NB4 (cell line): Measurements from ENCODE around the gene PSPC1.
"Not testable (repeated sequence)": the region's sequence is repeated elsewhere in the genome, so short reads cannot be mapped to it uniquely, and the experiment has no call there.

Source experiments
- DNase-seq: peaks from one replicate; pipeline ENCODE4 v3.0.0; 2010; ENCODE audit warnings: low read depth
- H3K4me3 ChIP-seq: one replicate; pipeline ENCODE4 v1.5.1; 2011; ENCODE audit warnings: mild to moderate bottlenecking, low read depth, low read length, moderate library complexity
- MYC ChIP-seq: IDR thresholded peaks from 2 replicates; pipeline ENCODE4 v1.6.1; 2011; ENCODE audit warnings: low read depth, low read length
- POLR2A ChIP-seq: IDR thresholded peaks from 2 replicates; pipeline ENCODE4 v1.6.1; 2011; ENCODE audit warnings: mild to moderate bottlenecking; ENCODE audit not compliant: insufficient read length; ENCODE audit errors: extremely low read depth
- TF ChIP-seq, protein P1 (sequence below): IDR thresholded peaks from one replicate; pipeline ENCODE4 v1.5.1; 2012; ENCODE audit warnings: low read depth, low read length
- TF ChIP-seq, protein P2 (sequence below): IDR thresholded peaks from 2 replicates; pipeline ENCODE4 v1.6.1; 2011; ENCODE audit warnings: low read depth, low read length

Gene PSPC1

DNA sequence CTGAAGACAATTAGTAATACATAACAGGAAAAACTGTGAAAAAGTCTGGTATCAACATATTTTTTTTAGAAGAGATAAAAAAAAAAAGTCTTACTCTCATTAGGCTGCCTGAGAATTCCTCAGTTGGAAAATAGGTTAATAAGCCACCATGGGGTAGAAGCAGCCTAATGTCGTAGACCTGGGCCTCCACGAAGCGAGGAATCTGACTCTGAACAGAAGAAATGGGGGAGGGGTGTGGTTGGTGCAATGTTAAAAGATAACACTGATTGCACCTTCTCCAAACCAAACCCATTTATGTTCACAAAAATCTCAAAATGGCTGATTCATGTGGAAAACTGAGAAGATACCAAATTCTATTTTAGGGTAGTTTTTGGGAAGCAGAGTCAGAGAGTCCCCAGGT is 86.9 kb downstream of the PSPC1 start:
- TF ChIP-seq, protein P1, sequence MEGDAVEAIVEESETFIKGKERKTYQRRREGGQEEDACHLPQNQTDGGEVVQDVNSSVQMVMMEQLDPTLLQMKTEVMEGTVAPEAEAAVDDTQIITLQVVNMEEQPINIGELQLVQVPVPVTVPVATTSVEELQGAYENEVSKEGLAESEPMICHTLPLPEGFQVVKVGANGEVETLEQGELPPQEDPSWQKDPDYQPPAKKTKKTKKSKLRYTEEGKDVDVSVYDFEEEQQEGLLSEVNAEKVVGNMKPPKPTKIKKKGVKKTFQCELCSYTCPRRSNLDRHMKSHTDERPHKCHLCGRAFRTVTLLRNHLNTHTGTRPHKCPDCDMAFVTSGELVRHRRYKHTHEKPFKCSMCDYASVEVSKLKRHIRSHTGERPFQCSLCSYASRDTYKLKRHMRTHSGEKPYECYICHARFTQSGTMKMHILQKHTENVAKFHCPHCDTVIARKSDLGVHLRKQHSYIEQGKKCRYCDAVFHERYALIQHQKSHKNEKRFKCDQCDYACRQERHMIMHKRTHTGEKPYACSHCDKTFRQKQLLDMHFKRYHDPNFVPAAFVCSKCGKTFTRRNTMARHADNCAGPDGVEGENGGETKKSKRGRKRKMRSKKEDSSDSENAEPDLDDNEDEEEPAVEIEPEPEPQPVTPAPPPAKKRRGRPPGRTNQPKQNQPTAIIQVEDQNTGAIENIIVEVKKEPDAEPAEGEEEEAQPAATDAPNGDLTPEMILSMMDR = no peak
- TF ChIP-seq POLR2A (no peak), MYC (no peak)
- TF ChIP-seq, protein P2, sequence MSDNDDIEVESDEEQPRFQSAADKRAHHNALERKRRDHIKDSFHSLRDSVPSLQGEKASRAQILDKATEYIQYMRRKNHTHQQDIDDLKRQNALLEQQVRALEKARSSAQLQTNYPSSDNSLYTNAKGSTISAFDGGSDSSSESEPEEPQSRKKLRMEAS = no peak
- no peak overlapping the region for H3K4me3 ChIP-seq
- DNase-seq = no peak

DNA sequence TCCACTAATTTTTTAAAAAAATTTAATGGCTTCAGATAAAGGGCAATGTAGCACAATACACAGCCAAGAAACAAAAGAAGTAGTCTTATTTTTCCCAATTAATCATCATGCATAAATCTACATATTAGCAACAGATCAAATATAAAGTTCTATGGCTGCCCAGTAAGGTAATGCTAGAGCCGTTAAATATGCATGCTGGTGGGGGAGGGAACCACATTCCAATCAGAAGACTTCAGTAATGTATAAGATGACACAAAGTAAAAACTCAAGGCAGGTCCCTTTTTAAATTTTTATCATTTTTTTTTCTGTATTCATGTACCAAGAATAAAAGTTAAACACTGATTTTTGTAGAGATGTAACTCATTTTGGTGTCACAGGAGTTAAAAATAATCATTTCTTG is 87.3 kb downstream of the PSPC1 start:
- no peak for DNase-seq
- TF ChIP-seq POLR2A (no peak), MYC (no peak)
- TF ChIP-seq, protein P2 = no peak
- TF ChIP-seq, protein P1 = no peak
- no peak overlapping the region for H3K4me3 ChIP-seq

DNA sequence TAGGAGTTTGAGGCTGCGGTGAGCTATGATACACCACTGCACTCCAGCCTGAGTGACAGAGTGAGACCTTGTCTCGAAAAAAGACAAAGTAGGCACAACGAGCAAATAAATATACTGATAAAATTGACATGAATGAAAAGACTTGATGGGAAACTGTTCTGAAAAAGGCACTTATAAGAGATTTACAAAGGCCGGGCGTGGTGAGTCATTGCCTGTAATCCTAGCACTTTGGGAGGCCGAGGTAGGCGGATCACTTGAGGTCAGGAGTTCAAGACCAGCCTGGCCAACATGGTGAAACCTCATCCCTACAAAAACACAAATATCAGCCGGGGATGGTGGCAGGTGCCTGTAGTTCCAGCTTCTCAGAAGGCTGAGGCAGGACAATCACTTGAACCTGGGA is 91.3 kb downstream of the PSPC1 start:
- H3K4me3 ChIP-seq, DNase-seq: not testable (repeated sequence)

DNA sequence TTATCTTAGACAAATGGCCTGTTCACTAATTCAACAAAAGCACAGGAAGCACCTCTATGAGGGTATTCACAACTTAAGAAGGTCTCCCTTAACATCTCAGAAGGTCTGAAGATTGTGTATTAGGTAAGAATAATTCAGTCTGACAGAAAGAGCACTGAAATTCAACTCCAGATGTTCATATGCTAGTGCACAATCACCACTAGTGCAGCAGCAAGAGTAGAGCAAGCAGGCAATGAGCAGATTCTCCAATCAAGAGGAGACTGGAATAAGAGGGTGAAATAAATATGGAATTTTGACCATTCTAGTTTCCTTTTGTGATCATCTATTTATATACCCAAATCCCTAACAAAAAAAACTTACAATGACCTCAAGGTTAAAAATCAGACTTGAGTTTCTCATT is 97.3 kb downstream of the PSPC1 start:
- TF ChIP-seq, protein P2 = no peak
- TF ChIP-seq, protein P1 = no peak
- TF ChIP-seq POLR2A (no peak), MYC (no peak)
- no peak overlapping the region for H3K4me3 ChIP-seq
- DNase-seq = no peak

DNA sequence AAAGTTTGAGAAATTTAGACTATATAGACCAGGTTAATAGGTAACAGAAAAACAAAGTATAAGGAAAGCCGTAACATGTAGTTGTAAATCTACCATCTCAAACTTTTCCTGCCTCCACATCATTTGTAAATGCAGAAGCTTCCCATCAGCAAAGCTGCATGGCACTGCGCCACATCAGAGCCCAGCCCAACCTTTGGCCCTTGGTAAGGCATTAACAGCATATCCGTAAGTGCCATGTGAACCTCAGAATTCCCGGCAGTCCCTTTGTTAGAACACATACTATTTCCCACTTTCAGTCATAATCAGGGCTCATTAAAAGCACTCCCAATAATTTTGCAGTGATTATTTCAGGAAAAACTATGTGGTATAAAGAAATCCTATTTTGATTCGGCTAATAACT is 97.7 kb downstream of the PSPC1 start:
- no peak for TF ChIP-seq POLR2A
- TF ChIP-seq, protein P1 = no peak
- no peak for TF ChIP-seq MYC
- TF ChIP-seq, protein P2 = no peak
- no peak overlapping the region for H3K4me3 ChIP-seq
- no peak for DNase-seq

DNA sequence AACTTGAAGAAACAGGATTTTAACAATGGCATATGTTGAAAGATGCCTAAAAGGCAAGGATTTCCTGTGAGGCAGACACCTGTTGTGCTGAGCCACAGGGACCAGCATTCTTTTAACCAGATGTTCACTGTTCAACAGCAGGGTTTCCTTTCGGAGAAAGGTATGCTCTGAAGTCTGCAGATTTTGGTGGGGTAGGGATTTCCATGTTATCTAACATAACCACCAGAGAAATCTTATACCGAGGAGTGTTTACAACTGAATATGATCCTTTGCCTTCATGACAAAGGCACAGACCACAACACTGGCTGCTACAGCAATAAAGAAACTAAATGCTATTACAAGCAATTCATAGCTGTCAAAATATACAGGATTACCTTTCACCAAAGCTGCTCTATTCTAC is 101.2 kb downstream of the PSPC1 start:
- TF ChIP-seq, protein P1 = no peak
- TF ChIP-seq MYC = no peak
- no peak overlapping the region for H3K4me3 ChIP-seq
- DNase-seq = no peak

DNA sequence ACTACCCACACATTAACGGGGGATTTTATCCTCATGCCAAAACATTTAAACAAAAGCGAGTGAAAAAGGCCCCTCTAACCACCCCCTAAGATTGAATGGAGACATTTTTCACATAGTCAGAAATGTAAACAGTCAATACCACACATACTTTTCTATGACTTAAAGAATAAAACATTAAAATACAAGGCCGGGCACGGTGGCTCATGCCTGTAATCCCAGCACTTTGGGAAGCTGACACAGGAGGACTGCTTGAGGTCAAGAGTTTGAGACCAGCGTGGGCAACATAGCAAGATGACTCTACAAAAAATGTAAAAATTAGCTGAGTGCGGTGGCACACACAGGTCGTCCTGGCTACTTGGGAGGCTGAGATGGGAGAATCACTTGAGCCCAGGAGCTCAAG is 102.0 kb downstream of the PSPC1 start:
- DNase-seq = no peak
- TF ChIP-seq MYC = no peak
- TF ChIP-seq, protein P1 = no peak
- no peak for TF ChIP-seq POLR2A
- TF ChIP-seq, protein P2 = no peak
- H3K4me3 ChIP-seq = no peak overlapping the region
